DOHH2 (cell line): Measurements from ENCODE around the gene DNTT.

Experiments
- H3F3A ChIP-seq: fragments of 200-600 bp; sonication (generic), shearing (Covaris generic); 2 replicates; pipeline ENCODE4 v1.6.0; 2016; ENCODE audit warnings: antibody characterized with exemption, mild to moderate bottlenecking; ENCODE audit not compliant: control insufficient read depth, insufficient read depth
- H3K27ac ChIP-seq: fragments of 200-600 bp; sonication (generic); 2 replicates; pipeline ENCODE4 v1.5.1; 2014; ENCODE audit warnings: low read depth, mild to moderate bottlenecking, low read length, moderate library complexity
- H3K27me3 ChIP-seq: fragments of 200-600 bp; sonication (generic); 2 replicates; pipeline ENCODE4 v1.6.1; 2014; ENCODE audit warnings: mild to moderate bottlenecking, low read length, mixed read lengths; ENCODE audit not compliant: control insufficient read depth
- H3K36me3 ChIP-seq: fragments of 200-600 bp; sonication (generic); 2 replicates; pipeline ENCODE4 v1.6.1; 2014; ENCODE audit warnings: mild to moderate bottlenecking, low read length, moderate library complexity, mixed read lengths; ENCODE audit not compliant: control insufficient read depth
- H3K4me1 ChIP-seq: fragments of 200-600 bp; sonication (generic); 2 replicates; pipeline ENCODE4 v1.6.1; 2014; ENCODE audit warnings: mild to moderate bottlenecking, low read length, mixed read lengths; ENCODE audit not compliant: control insufficient read depth
- H3K4me2 ChIP-seq: fragments of 200-600 bp; sonication (generic); 2 replicates; pipeline ENCODE4 v1.6.0; 2014; ENCODE audit warnings: mild to moderate bottlenecking, low read length, moderate library complexity
- H3K4me3 ChIP-seq: fragments of 200-600 bp; sonication (generic); 2 replicates; pipeline ENCODE4 v1.5.1; 2014; ENCODE audit warnings: mild to moderate bottlenecking, low read length, mixed read lengths
- H3K79me2 ChIP-seq: fragments of 200-600 bp; sonication (generic); 2 replicates; pipeline ENCODE4 v1.6.1; 2014; ENCODE audit warnings: mild to moderate bottlenecking, low read length, mixed read lengths; ENCODE audit not compliant: control insufficient read depth
- H3K9me2 ChIP-seq: fragments of 200-600 bp; sonication (generic); replicated peaks from 2 replicates; pipeline ENCODE4 v1.6.1; 2014; ENCODE audit warnings: mild to moderate bottlenecking, low read length, mixed read lengths; ENCODE audit not compliant: control insufficient read depth
- H3K9me3 ChIP-seq: fragments of 200-600 bp; sonication (generic); 2 replicates; pipeline ENCODE4 v1.6.1; 2014; ENCODE audit warnings: antibody characterized with exemption, low read length, mixed read lengths; ENCODE audit not compliant: control insufficient read depth, insufficient read depth
- H4K20me1 ChIP-seq: fragments of 200-600 bp; sonication (generic); 2 replicates; pipeline ENCODE4 v1.6.0; 2014; ENCODE audit warnings: low read depth, mild to moderate bottlenecking, antibody characterized with exemption, low read length, moderate library complexity; ENCODE audit not compliant: control insufficient read depth, insufficient read depth
- CTCF ChIP-seq: fragments of 200-600 bp; sonication (generic); IDR thresholded peaks from one replicate; pipeline ENCODE4 v1.5.1; 2014; ENCODE audit warnings: antibody characterized with exemption, mild to moderate bottlenecking, low read depth, low read length; ENCODE audit not compliant: poor library complexity, severe bottlenecking
- EZH2phosphoT487 ChIP-seq: fragments of 200-600 bp; sonication (generic); IDR thresholded peaks from 2 replicates; pipeline ENCODE4 v1.6.1; 2017; ENCODE audit warnings: borderline replicate concordance, mild to moderate bottlenecking, antibody characterized with exemption, low read length, moderate library complexity, mixed read lengths

Gene DNTT

GRCh38 chr10:96387161-96387560, 82.9 kb downstream of the DNTT start:
- Histone ChIP-seq H3K27me3 (peaks cover 12% of the 10 kb centered on the region; the same call in 1 of the 2 replicates), H3K4me1 (no peaks in the 10 kb centered on the region), H3K9me2 (no peaks in the 10 kb centered on the region), H3K27ac (no peak overlapping the region), H3K36me3 (no peaks in the 10 kb centered on the region), H3K79me2 (no peaks in the 10 kb centered on the region), H4K20me1 (no peaks in the 10 kb centered on the region), H3K4me2 (no peak overlapping the region), H3K4me3 (no peak overlapping the region), H3F3A (no peaks in the 10 kb centered on the region), H3K9me3 (no peaks in the 10 kb centered on the region)
- no peak for TF ChIP-seq CTCF
- TF ChIP-seq EZH2phosphoT487: no peak

GRCh38 chr10:96387601-96388000, 83.4 kb downstream of the DNTT start:
- peaks cover 12% of the 10 kb centered on the region; the same call in 1 of the 2 replicates for H3K27me3 ChIP-seq
- no peaks in the 10 kb centered on the region for H3K4me1 ChIP-seq
- H3F3A ChIP-seq: no peaks in the 10 kb centered on the region
- no peaks in the 10 kb centered on the region for H3K79me2 ChIP-seq
- TF ChIP-seq CTCF: no peak
- no peak for TF ChIP-seq EZH2phosphoT487
- H3K9me3 ChIP-seq: no peaks in the 10 kb centered on the region
- no peak overlapping the region for H3K27ac ChIP-seq
- H3K36me3 ChIP-seq: no peaks in the 10 kb centered on the region
- no peaks in the 10 kb centered on the region for H3K9me2 ChIP-seq
- H3K4me2 ChIP-seq: no peak overlapping the region
- H4K20me1 ChIP-seq: no peaks in the 10 kb centered on the region
- no peak overlapping the region for H3K4me3 ChIP-seq
